Erythroblast (primary cell): ENCODE data around the gene AARS2.

ENCODE experiments used
- GATA1 ChIP-seq: IDR thresholded peaks from 2 replicates; pipeline ENCODE4 v1.6.1; 2011; ENCODE audit warnings: low read depth, mild to moderate bottlenecking, control low read depth, low read length, moderate library complexity
- POLR2A ChIP-seq: IDR thresholded peaks from 2 replicates; pipeline ENCODE4 v1.6.1; 2011; ENCODE audit warnings: mild to moderate bottlenecking, low read length

- TF ChIP-seq POLR2A (no peak), GATA1 (no peak)
Observed at GRCh38 chr6:44321210-44321609, 8.1 kb upstream of the AARS2 start.
